GM21723 (cell line): ENCODE measurements around the gene SERP1.

ENCODE experiments used
- ATAC-seq: cut with Tn5 transposase; IDR thresholded peaks from one replicate; pipeline ENCODE4 v1.9.1; 2021; ENCODE audit warnings: mild to moderate bottlenecking, moderate library complexity; ENCODE audit not compliant: unreplicated experiment

The SERP1 gene

GRCh38 chr3:150494411-150494977 lies 51.8 kb downstream of the SERP1 start:
- no peak for ATAC-seq
